NCI-H510A treated with DMSO at 0.1 percent for 48 hours (cell line): ENCODE measurements around the gene FTO.
A peak's percentile ranks its signal among the peaks of the same experiment; 100 is the strongest.

Experiments used
- DNase-seq: peaks from one replicate; lab custom pipeline; 2025; lab: John Stamatoyannopoulos, UW

FTO gene

DNA sequence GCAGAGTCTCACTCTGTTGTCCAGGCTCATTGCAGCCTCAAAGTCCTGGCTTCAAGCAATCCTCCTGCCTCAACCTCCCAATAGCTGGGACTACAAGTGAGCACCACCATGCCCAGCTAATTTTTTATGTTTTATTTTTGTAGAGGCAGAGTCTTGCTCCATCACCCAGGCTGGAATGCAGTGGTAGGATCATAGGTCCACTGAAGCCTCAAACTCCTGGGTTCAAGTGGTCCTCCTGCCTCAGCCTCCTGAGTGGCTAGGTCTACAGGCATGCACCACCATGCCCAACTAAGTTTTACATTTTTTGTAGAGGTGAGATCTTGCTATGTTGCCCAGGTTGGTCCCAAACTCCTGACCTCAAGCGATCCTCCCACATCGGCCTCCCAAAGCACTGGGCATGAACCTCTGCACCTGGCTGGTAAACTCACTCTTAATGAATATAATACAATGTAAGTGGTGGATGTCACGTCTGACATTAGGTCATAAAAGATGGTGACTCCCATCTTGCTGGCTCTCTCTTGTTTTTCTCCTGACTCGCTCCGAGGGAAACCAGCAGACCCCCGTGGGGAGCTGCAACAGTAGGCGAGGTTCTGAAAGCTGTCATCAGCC is 456.4 kb downstream of the FTO start:
- DNase-seq = no peak

DNA sequence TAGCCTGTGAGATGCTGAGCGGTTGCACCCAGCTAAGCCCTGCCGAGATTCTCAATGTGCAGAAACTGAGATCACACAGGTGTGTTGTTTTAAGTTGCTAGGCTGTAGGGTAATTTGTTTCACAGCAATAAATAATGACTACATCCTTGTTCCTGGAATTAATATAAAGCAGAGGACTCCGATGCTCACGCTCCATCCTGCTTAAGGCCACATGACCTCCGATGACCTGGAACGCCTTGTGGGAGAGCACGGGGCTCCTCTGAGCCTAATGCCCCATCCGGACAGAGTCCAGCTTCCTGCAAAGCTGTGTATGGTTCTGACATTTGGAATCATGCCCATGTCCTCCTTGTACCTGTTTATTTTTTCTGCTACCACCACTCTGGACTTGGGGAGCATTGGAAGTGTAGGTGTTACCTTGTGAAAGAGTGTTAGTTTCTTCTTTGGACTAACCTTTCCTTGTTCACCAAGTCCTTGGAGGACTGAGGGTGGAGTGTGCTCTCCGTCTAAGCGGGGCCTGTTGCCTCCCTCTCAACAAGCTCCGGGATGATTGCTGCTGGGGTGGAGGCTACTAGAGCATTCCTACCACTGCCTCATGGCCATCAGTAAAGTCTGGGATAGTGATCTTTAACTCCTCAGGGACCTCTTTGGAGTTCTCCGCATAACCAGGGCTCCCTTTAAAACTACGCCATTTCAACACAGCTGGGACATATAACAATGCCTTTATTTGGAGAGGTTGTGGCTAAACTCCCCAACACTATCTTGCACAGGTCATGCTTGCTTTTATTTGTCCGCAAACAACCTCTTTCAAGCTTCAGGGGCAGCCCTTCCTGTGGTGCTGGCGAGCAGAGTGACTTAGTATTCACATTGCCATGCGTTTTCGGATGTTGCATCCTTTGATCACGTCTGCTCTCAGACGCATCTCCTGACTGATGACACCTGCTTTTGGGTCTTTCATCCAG is 457.3 kb downstream of the FTO start:
- no peak for DNase-seq

DNA sequence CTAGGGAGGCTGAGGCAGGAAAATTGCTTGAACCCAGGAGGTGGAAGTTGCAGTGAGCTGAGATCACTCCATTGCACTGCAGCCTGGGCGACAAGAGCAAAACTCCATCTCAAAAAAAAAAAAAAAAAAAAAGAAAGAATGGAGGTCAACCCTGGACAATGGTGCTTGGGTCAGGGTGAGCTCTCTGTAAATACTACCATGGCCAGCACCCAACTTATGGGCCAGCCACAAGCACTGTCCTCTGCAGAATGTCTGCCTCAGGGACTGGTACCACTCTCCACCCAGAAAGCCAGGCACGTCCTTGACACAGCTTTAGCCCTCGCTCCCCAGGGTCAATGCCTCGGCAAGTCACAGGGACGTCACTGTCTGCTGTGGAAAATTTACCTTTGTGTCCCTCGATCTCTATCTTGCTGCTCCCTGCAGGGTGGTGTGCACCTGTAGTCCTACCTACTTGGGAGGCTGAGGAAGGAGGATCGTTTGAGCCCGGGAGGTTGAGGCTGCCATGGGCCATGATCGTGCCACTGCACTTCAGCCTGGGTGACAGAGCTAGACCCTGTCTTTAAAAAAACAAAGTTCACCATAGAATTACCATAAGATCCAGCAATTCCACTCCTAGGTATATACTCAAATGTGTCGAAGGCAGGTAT is 459.4 kb downstream of the FTO start:
- DNase-seq = no peak

DNA sequence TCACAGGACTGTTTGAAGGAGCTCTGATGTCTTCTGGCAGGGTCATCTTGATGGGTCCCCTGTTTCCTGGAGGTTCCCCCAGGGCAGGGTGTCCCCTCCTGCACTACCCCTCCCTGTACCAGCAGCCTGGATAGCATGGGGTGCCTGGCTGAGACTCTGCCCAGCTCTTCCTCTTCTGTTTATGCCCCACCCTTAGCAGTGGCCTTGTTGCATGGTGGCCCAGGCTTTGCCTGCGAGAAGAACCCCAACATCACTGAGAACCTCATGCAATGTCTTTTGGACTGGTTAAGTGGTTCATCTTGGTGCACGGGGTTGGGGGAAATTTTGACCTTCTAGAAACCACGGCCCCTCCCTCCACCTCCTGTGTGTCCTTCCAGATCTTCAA is 460.8 kb downstream of the FTO start:
- no peak for DNase-seq

DNA sequence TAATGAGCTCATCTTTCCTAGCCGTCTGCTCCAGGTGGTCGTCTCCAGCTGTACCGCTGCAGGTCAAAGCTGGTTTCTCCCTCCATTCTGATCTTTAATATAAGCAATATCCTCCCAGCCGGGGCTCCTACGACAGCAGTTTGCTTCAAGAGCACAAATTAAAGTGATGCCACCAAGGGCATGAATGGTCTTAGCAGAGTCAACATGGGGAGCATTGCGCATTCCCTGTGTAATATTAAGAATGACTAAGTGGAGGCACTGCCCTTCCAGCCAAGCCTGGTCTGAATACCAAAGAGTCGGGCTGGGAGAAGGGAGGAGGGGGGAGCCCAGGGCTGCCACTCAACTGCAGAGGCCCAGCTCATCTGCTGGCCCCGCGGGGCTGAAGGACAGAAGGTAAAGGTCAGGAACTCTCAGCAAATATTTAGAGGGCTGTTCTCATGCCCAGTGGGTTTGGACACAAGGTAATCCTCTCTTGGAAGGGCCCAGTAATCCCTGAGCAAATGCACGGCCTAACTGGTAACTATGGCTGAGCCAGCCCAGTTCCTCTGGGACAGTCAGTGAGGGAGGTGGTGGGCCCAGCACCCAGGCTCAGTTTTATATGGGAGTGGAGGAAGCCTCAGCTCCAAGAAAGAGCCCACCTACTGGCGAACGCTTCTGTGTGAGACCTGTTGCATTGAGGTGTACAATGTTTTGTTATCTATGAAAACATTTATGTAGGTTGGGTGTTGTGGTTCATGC is 461.4 kb downstream of the FTO start:
- no peak for DNase-seq

DNA sequence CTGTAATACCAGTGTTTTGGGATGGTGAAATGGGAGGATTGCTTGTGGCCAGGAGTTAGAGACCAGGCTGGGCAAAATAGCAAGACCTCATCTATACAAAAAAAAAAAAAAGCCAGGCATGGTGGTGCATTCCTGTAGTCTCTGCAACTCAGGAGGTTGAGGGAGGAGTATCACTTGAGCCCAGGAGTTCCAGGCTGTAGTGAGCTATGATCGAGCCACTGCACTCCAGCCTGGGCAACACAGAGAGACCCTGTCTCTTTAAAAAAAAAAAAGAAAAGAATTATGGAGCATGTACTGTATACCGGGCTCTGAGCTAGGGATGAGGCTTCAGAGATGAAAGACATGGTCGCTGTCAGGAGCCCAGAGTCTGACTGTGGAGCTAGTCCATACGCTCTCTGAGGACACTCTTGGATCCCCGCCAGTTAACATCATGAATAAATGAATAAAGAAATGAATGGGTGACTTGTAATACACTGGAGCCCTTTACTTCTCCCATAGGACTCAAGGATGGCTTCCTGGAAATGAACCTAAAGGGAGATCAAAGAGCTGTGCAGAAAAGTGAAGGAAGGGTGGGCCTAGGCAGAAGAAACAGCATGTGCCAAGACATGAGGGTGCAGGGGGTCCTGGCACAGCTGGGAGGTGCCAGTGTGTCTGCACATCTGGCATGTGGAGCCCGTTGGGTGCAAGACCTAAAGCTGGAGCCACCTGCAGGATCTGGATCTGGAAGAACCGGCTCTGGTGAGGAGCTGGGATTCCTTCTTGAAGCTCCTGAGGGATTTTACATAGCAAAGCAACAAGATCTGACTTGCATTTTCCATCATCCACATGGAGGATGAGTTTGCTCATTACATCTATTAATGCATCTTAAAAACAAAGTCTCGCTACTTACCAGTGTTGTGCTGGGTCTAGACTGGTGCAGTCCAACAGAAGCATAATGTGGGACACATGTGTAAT is 462.2 kb downstream of the FTO start:
- no peak for DNase-seq

DNA sequence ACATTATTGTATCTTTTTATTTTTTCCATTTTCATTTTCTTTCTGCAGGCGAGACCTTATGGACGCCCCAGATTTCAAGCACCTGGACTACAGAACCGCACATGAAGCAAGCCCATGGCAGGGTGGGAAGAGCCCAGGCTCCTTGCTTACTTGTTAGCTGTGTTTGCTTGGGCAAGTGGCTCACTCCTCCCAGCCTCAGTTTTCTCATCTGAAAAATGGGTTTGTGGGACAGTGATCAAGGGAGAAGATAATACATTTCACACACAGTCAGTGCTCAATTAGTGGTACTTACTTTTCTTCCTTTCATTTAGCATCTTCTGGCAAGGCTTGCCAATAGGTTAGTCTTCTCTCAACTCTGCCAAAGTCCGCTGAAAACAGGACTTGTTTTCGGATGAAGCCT is 465.2 kb downstream of the FTO start:
- DNase-seq = no peak

DNA sequence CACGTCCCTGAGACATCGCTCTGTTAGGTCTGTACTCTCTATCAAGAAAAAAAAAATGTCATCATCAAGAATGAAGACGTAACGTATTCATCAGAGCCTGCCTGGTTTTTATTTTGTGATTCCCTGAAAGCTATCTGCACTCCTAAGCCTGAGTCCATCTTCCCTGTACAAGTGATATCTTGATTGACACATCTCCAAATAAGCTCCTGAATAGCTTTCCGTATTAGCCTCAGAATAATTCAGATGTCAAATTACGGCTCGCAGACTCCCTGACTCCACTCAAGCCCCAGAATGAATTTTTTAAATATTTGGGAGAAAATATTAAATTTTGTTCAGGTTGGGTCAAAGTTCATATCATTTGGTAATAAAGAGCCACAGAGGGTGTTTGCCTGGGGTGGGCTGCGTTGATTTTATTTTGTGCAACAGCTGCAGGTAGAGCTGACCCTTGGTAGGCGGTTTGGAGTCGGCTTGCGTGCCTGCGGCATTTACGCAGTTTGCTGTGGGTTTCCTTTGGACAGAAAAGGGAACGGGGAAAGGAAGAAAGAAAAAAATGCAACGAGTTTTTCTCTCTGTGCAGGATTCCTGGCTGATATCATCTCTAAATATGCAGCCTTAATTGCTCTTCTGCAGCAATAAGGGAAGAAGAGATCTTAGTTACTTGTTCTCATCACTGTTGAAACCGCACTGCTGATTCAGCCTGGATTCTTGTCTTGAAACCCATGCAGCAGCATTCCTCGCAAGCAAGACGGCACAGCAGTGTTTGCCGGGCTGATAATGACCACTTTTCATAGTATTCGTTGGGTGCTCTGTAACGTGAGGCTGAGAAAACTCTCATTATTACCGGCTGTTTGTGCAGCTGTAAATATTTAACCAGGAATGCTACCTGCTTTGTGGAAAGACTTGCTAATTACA is 467.9 kb downstream of the FTO start:
- peak; percentile 28 for DNase-seq

DNA sequence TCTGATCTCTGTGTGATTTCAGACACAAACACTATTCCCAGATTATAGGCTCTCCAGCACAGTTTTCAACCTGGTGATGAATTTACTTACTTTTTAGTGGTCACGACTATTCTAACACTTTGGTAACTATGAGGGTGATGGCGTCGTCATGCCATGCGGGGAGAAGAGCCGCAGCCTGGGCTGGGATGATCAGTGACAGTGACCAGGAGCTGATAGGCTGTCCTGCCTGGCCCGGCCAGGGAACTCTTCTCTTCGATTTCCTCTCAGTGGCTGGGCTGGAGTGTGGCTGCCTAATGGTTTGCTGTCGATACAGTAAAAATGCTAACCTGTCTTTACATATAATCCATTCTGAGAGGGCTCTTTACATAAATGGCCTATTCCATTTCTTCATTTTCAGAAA is 469.5 kb downstream of the FTO start:
- no peak for DNase-seq

DNA sequence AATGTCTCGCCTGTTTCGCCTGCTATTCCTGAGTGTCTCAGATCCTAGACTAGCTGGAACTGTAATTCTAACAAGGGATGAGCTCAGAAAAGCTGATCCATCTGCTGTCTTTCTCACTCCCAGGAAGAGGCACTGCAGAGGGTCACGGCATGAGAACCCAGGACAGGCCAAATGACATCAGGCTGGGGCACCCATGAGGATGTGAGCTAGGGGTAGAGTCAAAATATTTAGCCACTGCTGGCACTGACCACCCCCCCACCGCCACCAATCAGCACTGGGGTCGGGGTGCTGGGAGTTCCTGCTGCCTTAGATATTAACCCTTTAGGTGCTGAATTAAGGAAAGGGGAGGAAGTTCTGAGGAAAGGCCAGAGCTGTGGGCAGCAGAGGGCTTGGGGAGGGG is 470.2 kb downstream of the FTO start:
- DNase-seq = no peak

DNA sequence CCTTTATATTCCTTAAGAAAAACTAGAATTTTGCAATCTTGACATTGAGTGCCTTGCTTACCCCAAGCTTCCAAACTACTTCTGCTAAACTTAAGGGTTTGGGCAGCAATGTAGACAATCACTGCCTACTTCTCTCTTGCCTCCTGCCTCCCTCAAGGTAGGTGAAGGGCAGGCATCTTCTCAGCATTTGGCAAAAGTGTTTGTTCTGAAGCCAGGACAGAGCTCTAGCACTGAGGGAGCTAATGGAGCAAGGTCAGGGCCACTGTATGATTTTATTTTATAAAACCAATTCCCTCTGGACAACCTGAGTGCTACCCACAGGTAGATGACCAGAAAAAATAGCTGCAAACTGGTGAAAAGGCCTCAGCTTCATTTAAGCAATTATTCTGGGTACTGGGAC is 470.8 kb downstream of the FTO start:
- DNase-seq = no peak

DNA sequence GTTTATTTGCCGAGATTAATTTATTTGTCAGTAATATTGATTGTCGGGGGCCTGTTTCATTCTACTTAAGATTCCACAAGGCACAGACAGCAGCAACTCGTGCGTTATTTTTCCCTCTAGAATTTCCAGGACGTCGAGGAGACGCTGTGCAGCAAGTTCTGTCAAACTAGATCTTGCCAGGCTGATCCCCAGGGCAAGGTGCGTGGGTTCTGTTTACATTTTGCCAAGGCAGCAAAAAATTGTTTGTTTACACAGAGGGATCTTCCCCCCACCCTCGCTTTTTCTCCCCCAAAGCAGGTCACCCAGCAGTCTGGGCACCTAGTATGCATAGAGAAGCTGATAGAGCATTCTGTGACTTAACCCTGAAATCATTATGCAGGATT is 471.2 kb downstream of the FTO start:
- no peak for DNase-seq

DNA sequence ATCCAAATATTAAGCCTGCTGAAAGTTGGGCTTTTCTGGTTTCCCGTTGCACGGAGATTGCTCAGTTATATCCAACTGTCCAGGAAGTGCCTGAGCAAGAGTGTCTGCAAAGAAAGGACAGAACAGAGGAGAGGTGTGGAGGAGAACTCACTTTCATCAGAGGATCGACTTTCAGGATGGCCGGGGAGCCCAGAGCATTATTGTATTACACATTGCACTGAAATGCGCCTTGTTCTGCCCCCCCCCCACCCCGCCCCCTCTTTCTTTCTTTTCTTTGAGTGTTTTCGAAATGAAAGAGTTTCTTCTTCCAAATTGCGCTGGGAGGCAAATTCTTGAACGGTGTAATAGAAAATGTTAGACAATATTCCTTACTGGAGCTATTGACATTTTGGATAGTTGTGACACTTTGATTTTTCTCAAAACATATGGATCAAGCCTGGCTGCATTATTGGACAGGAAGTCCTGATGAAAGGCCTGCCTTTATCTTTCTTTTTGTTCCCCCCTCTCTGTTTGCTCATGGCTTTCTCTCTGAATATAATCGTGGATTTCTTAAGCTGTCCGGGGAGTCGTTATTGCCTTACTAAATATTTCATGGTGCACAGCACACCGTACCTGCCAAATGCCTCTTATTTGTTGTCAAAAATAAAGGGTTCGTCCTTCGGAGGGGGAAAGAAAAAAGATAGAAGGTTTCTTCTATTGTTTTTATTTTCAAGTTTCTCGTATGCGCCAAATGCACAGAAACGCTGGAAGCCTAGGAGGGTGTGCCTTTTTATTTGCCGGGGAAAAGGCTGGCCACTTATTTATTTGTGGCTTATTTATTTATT is 471.8 kb downstream of the FTO start:
- DNase-seq = peak; percentile 37

DNA sequence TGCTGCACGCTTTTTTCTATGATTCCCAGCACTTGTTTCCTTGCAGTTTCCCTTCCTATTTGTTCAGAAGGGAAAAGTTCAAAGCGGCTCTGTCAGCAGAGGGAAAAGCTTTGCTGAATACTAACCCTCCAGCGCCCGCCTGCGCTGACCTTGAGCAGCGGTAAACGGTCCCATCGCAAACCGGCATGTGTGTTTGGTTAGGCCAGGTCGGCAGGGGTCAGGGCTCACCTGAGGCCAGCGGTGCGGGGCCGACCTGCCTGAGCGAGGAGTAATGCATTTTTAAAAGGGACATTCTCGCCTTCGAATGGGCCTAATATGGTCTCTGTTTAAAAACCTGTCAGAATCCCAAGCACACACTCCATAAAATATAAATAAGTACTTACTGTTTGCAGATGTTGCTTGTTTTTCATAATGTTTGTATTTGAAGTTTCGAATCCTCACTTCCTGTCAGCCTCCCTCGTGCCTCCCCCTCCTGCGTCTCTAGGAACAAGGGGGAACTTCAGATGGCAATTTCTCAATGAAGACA is 472.5 kb downstream of the FTO start:
- DNase-seq = peak; percentile 71

DNA sequence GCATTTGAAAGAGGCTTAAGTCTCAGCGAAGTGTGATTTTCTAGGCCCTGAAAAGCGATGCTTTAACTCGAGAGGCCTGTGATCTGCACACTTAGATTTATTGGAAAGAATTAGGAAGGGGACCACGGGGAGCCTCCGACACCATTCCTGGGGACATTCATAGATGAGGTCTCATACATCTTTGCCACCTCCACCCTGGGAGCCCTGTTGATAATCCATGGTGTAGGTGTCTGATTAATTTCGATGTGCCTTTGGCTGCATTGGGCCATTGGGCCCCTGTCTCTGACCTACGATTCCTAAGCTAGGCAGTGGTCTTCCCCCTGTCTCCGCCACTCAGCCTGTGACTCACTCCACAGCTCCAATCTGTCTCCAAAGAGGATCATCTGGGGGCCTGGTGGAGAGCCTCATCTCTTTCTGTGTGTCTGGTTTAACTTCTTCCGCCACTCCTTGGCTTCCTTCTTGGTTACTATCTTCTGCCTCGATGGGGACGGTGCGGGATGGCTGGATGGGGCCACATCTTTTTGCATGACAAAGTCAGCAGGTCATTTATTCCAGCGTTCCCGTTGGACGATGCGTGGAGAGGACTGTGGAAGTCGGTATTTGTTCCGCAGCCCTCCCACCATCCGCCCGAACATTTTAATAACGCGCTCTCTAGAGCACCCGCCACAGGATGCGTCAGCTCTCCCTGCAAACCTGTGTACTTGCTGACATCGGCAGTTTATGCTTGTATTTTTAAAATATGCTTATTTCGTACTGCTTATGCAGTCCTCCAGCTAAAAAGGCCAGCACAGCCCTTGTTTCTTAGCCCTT is 473.3 kb downstream of the FTO start:
- no peak for DNase-seq

DNA sequence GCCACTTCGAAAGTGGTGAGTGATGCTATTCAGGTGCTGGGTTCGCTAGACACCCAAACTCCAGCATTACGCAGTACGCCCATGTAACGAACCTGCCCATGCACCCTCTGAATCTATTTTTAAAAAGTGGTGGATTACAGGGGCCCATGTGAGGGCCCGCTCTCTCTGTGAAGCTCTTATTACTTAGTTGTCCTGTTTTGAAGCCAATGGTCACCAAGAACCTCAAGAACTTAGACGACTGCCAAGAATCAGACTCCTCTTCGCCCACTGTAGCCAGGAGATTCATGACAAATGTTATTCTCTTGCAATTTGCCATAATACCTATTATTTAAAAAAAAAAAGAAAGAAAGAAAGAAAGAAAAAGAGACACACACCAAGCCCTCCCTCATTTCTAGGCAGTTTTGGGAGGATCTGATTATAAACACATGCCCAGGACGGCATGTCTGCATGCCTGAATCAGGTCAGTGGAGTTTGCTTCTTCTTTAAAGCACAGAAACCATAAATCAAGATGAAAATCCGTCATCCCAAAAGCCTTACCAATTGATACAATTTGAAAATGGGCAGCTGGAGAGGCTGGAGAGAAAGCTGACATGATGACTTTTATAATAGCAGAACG is 474.0 kb downstream of the FTO start:
- peak; percentile 49 for DNase-seq

DNA sequence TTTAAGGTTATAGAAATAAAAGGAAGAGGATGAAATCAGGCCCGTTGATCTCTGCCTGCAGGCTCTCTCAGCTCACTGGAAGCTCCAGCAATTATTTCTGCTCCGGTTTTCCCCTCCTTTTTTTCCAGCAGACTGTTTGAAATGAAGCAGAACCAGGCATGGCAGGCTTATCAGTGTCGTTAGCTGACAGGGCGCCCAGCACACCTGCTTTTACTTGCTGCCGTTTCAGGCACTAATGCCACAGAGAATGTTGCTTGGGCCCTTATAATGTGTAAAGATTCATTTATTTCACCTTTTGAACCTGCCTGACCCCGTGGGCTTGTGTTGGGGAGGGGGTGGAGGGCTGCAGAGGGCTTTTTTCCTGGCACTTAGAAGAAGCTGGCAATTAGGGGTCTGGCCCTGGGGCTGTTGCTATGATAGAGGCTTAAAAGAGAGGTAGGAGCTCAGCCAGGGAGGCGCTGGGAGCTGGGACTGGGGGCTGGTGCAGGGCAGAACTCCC is 474.6 kb downstream of the FTO start:
- peak; percentile 84 for DNase-seq
